ENCODE data around the gene KIF3B. TPM values are rescaled to one million over a fixed set of nuclear protein-coding genes. Genes with fewer than 3 reads are reported as not detected.

Gene KIF3B
- total and polyA plus RNA-seq, 2 of the 13 experiments (the other 11 are each of a cell fraction or from before 2014, with no cell fraction given) = 23.6 to 28.8 TPM

GRCh38 chr20:32370897-32371296 lies 93.4 kb downstream of the KIF3B start:
- Histone ChIP-seq H4K20me1 (ENCODE audit: insufficient read depth, low read length) (peaks cover 82% of the 10 kb centered on the region), H2AFZ (ENCODE audit: low read length) (no peak overlapping the region), H3K27me3 (ENCODE audit: control insufficient read depth in 1 of 2, insufficient read depth in 2 of 2, low read length in 2 of 2) (no peaks in the 10 kb centered on the region), H3K9me3 (ENCODE audit: low read length) (no peaks in the 10 kb centered on the region), H3K4me3 (replicated peaks in 1 of 3; ENCODE audit: insufficient read depth in 1 of 3, low read depth in 2 of 3, low read length in 3 of 3) (no peak overlapping the region), H3K4me2 (ENCODE audit: low read depth, low read length) (no peak overlapping the region), H3K27ac (ENCODE audit: extremely low read length, insufficient read depth, low read length) (no peak overlapping the region), H3K79me2 (ENCODE audit: insufficient read depth, low read length) (peaks cover 96% of the 10 kb centered on the region), H3K36me3 (replicated peaks in 1 of 2; ENCODE audit: control insufficient read depth in 1 of 2, insufficient read depth in 2 of 2, low read length in 2 of 2) (peaks cover 35 to 75% of the 10 kb centered on the region in 2 experiments), H3K9ac (ENCODE audit: insufficient read depth, low read depth, low read length) (no peak overlapping the region), H3K4me1 (ENCODE audit: insufficient read depth, low read length) (peaks cover 45% of the 10 kb centered on the region)
- BruUV-seq (replicated peaks) = no TSS peak
- FAIRE-seq (no peak), DNase-seq (ENCODE audit: low spot score) (no peak), ATAC-seq (no peak)
- 95% methylated on average over 2 of the region's 2 CpGs for WGBS (ENCODE audit: low lambda C conversion rate)
- TF ChIP-seq ZNF777 (CRISPR knock-in tag; IDR thresholded peaks at IDR 0.05) = no peak
- no peak for TF ChIP-seq MZF1 (CRISPR knock-in tag; IDR thresholded peaks at IDR 0.05; ENCODE audit: borderline replicate concordance)
- TF ChIP-seq ZNF770 (CRISPR knock-in tag; IDR thresholded peaks at IDR 0.05) = peak; percentile 55; the same call in 1 of the 2 replicates
- peak; percentile 77 for TF ChIP-seq ZNF121 (CRISPR knock-in tag; IDR thresholded peaks at IDR 0.05)
- 0 out of 2 replicates have a peak, but pooled peaks have one; percentile 29 for TF ChIP-seq ZMYM3 (CRISPR knock-in tag; IDR thresholded peaks at IDR 0.05)
- TF ChIP-seq ZNF432 (CRISPR knock-in tag; IDR thresholded peaks at IDR 0.05; ENCODE audit: borderline replicate concordance) = no peak
- TF ChIP-seq AKNA (CRISPR knock-in tag; IDR thresholded peaks at IDR 0.05; ENCODE audit: borderline replicate concordance) = no peak
- TF ChIP-seq RBM22 (optimal IDR thresholded peaks at IDR 0.05; ENCODE audit: low read length) = peak; percentile 52
- TF ChIP-seq TRAFD1 (CRISPR knock-in tag; IDR thresholded peaks at IDR 0.05; ENCODE audit: borderline replicate concordance) = no peak
- no peak for TF ChIP-seq ZIK1 (CRISPR knock-in tag; IDR thresholded peaks at IDR 0.05; ENCODE audit: borderline replicate concordance, low read depth)
- intact Hi-C loops (cut with micrococcal nuclease; ENCODE audit: unreplicated experiment) = no loop called here
- CTCF ChIA-PET (ENCODE audit: low intra/inter-chr PET ratio, low total read pairs) = no interaction called here
- in situ Hi-C loops (cut with HindIII; ENCODE audit: extremely low pct_ligation_motif_present, low pct_unique_long_range_greater_than_20kb) = loop anchor here (10.0 kb wide), 1 partner anchor 64 kb away; no protein-coding TSS in a partner anchor
- POLR2A ChIA-PET = interaction anchor here (1.2 to 2.2 kb wide), 3 partner anchors 12 to 44 kb away, joined by 3 to 9 read pairs (median 7); partner anchors contain the start of gene ASXL1
